GM12865 (cell line): Measurements from ENCODE around the gene RASA2.
"Not testable (repeated sequence)": the region's sequence is repeated elsewhere in the genome, so short reads cannot be mapped to it uniquely, and the experiment has no call there.

Experiments used
- DNase-seq: peaks from one replicate; pipeline ENCODE4 v3.0.0; 2010; ENCODE audit warnings: low read depth
- H3K4me3 ChIP-seq: 2 replicates; pipeline ENCODE4 v1.5.1; 2011; ENCODE audit warnings: mild to moderate bottlenecking, low read depth, low read length, control low read depth
- TF ChIP-seq, protein P1 (sequence below): IDR thresholded peaks from 2 replicates; pipeline ENCODE4 v1.5.1; 2011; ENCODE audit warnings: low read length, control low read depth, low read depth, inconsistent platforms; ENCODE audit not compliant: insufficient read depth; ENCODE audit errors: missing control alignments

The RASA2 gene

DNA sequence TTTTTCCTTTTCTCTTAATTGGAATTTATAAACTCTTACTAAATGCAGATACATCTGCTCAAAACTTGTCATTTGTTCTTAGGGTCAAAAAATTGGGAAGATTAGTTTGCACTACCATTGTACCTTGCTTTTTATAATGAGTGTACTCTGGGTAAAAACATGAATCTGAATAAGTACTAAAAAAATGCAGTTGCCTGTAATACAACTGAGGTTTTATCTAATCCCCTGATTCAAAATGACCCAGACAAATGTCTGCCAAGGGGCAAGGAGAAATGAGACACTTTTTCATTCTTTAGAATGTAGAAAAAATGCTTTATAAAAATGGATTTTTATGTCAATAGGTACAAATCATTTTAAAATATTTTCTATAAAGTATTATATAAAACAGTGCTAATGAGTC lies 42.4 kb downstream of the RASA2 start:
- DNase-seq: no peak
- no peak overlapping the region for H3K4me3 ChIP-seq
- TF ChIP-seq, protein P1, sequence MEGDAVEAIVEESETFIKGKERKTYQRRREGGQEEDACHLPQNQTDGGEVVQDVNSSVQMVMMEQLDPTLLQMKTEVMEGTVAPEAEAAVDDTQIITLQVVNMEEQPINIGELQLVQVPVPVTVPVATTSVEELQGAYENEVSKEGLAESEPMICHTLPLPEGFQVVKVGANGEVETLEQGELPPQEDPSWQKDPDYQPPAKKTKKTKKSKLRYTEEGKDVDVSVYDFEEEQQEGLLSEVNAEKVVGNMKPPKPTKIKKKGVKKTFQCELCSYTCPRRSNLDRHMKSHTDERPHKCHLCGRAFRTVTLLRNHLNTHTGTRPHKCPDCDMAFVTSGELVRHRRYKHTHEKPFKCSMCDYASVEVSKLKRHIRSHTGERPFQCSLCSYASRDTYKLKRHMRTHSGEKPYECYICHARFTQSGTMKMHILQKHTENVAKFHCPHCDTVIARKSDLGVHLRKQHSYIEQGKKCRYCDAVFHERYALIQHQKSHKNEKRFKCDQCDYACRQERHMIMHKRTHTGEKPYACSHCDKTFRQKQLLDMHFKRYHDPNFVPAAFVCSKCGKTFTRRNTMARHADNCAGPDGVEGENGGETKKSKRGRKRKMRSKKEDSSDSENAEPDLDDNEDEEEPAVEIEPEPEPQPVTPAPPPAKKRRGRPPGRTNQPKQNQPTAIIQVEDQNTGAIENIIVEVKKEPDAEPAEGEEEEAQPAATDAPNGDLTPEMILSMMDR: no peak

DNA sequence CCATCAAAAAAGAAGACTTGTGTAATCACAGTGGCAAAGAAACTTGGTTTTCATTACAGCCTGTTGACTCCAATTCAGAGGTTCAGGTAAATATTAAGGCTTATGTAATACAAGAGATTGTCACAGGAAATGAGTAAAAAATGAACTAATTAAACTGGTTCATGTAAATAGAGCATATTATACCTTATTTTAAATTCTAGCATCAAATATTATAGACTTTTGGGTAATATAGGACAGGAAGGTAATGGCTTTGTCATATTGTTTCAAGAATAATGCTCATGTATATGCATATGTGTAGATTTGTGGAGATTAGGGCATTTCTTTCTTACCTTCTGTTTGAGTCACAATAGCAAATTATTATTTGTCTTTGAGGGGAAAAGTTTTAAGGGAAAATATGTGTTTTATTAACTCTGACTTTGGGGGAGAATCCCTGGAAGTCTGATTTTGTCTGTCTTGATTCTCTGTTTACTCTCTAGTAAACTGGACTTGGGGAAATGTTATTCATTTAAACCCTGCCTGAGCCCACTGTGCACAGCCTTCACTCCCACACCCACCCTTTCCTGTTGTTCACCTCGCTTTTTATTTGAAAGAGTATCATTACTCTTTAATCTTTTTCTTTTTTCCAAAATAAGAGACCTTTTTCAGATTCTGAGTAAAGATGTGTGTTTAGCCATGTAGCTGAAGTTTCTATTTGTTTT lies 43.0 kb downstream of the RASA2 start:
- TF ChIP-seq, protein P1: no peak
- H3K4me3 ChIP-seq: no peak overlapping the region
- no peak for DNase-seq

GRCh38 chr3:141530415-141530768 lies 43.6 kb downstream of the RASA2 start:
- H3K4me3 ChIP-seq: no peak overlapping the region

DNA sequence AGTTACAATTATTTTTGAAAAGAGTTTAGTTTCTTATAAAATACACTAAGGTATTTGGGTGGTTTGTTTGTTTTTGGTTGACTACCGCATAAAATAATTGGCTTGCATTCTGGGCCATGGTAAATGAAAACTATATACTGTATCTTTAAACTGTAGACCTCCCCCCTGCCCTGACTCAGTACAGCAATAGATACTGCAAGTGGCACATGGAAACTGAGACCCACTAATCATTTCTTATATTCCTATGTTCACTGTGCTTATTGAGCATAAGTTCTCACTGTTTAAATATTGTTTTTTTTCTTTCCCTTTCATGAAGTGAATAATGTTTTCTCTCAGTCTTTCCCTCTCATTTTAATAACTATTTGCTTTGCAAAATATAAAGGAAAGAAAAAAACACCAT lies 45.8 kb downstream of the RASA2 start:
- no peak for DNase-seq
- H3K4me3 ChIP-seq: no peak overlapping the region
- TF ChIP-seq, protein P1: no peak

More at GRCh38 chr3:141530415-141530768, 43.6 kb downstream of the RASA2 start:
- DNase-seq: no peak
- TF ChIP-seq, protein P1: no peak

GRCh38 chr3:141536017-141536416 lies 49.2 kb downstream of the RASA2 start:
- DNase-seq, H3K4me3 ChIP-seq: not testable (repeated sequence)

- no peak for DNase-seq
- no peak overlapping the region for H3K4me3 ChIP-seq
- TF ChIP-seq, protein P1: no peak
Observed at GRCh38 chr3:141537856-141538255, 51.0 kb downstream of the RASA2 start.

DNA sequence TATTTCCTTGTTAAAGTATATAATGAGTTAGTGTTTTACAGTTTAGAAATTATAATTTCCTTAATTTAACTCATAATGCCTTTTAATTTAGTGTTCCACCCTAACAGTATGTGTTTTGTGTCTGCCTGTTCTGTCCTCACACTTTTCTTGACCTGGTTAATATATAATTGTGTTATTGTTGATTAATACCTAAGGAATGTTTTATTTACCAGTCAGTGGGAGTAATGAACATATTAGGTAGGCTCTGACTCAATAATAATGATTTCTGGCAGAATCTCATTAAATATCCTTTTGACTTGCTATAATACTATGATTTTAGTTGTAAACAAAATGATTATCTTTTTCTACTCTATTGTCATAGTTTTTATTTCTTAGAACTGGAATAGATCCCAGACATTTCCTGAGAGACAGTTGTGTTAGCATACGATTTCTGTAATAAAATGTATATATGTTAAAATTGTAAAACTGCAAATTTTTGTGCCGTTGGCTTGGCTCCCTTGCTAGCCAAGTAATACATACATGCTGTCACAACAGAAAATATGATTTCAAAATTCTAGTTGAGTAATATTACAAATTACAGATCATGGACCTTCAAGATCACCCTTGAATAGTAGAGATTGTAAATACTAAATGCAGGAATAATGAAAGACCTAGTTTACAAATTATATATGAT lies 51.9 kb downstream of the RASA2 start:
- TF ChIP-seq, protein P1: no peak
- H3K4me3 ChIP-seq: no peak overlapping the region
- DNase-seq: no peak
